LNCAP (cell line): ENCODE data around the gene GRM7.

Source experiments
- TF ChIP-seq, protein P1 (sequence below): fragments of 450-650 bp; IDR thresholded peaks from 2 replicates; pipeline ENCODE4 v1.5.1; 2017; ENCODE audit warnings: mild to moderate bottlenecking

GRM7 gene

DNA sequence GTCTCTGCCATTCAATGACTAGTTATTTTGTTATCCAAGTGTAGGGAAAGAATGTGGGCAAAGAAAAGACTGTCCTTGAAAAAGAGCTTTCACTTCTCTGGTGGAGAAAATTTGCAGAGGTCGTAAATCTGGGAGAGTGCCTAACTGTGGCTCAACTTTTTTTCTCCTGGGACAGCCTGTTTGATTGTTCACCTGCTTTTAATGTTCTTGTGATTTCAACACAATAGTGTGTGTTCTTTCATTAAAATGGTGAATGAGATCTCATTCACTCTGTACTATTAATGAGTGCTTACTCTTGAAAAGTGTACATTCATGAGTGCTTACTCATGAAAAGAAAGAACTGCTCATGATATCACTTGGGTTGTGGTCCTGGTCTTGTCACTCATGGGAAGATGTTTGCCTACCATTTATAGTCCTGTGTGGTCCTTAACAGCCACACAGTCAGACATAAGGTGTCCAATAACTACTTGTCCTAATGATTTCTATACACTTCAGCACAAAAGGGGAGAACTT lies 567.3 kb downstream of the GRM7 start:
- TF ChIP-seq, protein P1, sequence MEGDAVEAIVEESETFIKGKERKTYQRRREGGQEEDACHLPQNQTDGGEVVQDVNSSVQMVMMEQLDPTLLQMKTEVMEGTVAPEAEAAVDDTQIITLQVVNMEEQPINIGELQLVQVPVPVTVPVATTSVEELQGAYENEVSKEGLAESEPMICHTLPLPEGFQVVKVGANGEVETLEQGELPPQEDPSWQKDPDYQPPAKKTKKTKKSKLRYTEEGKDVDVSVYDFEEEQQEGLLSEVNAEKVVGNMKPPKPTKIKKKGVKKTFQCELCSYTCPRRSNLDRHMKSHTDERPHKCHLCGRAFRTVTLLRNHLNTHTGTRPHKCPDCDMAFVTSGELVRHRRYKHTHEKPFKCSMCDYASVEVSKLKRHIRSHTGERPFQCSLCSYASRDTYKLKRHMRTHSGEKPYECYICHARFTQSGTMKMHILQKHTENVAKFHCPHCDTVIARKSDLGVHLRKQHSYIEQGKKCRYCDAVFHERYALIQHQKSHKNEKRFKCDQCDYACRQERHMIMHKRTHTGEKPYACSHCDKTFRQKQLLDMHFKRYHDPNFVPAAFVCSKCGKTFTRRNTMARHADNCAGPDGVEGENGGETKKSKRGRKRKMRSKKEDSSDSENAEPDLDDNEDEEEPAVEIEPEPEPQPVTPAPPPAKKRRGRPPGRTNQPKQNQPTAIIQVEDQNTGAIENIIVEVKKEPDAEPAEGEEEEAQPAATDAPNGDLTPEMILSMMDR: no peak

DNA sequence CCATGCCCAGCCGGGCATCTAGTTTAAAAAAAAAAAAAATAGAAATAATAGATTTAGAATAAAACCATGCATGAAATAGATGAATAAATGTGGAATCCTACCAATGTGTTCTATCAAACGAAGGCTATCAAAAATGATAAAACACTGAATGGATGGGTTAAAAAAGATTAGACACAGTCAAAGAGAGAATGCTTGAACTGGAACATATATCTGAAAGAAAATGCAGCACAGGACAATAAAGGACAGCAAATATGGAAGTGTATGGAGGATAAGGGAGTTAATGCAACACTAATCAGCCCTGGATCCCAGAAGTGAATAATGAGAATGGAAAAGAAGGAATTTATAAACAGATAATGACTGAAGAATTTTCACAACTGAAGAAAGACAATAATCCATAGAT lies 571.7 kb downstream of the GRM7 start:
- TF ChIP-seq, protein P1: no peak

DNA sequence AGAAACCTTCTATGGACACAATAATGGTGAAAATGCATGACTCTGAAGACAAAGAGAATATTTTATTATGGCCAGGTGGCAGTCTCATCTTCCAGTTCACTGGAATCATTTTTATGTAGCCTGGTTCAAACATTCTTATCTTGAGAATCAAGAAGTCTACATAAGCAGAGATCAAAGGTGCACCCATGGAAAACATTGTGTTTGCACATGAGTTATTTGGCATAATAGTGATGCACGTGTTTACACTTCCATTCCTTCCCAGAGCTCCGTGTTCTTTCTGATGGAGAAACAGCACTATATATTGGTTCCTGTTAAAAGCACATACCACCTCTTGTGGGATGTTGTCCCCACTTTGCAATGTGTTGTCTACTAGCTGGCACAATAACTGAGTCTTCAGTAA lies 572.2 kb downstream of the GRM7 start:
- TF ChIP-seq, protein P1: no peak

DNA sequence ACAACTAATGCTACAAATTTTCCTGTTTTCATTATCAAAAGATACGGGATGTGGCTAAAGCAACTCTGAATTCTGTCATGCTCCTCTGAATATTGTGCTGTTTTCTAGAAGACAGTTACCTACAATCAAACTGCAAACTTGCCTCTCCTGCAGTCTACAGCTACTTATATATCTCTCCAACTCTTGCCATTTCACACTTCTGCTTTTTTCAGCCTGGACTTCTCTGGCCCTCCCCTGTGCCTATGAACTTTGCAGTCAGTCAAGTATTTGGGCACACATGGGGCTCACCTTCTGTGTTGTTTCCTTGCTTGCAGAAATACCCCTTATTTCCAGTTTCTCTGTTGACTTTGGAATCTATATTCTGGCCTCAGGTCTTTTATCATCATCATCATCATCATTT lies 575.6 kb downstream of the GRM7 start:
- TF ChIP-seq, protein P1: no peak

DNA sequence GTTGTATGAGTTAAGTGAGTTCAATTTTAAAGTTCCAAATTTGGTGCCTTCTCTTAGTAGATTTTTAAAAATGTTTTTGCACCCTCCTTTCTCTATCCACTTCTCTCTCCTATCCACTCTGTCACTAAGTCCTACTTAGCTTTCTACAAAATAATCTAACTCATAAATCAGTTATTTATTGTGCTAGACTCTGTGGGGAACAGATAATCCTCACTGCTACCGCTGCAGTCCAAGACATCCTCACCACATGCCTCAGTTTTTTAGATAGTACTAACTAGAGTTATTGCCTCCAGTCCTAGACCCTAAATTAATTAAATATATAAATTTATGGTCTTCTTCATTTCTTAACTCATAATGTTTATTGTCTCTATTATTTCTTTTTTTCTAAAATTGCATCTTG lies 576.3 kb downstream of the GRM7 start:
- TF ChIP-seq, protein P1: no peak

DNA sequence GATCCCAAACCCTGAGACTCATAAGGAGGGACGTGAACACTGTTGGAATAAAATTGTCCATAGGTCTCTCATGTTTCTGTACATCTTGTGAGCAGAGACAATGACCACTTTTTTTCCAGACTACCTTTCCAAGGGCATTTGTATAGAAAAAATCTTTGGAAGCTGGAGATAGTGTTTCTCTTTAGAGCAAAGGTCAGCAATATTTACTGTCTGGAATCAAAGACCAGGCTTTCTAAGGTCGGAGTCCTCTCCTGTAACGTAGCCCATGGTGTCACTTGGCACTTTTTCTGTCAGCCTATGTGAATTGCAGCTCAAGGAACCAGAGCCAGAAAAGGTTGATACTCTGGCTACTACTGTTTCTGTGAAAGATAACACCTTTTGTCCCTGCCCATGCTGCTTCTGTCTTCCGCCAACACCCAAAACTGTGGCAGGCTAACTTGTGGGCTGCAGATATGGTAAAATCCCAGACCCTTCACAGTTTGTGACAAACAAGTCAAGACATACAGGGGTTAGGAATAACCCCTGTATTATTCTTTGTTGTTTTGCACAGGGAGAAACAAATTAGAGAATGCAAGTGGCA lies 578.3 kb downstream of the GRM7 start:
- TF ChIP-seq, protein P1: no peak

DNA sequence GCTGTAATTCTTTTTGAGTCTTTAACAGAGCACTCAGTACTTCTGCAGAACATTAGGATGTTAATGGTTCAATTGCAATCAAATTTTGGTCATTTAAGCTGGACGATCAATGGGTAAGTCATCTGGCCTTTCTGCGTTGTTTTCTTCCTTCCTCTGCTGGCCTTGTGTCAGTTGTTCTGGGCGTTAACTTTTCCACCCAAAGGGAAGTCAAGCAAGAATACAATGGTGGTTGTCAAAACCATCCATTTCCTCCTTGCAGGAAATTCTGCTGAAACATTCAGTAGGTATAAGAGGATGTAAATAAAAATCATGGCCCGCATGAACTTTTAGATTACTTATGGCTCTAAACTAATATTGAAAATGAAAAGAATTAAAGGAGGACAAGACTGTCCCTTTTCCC lies 584.0 kb downstream of the GRM7 start:
- TF ChIP-seq, protein P1: no peak

DNA sequence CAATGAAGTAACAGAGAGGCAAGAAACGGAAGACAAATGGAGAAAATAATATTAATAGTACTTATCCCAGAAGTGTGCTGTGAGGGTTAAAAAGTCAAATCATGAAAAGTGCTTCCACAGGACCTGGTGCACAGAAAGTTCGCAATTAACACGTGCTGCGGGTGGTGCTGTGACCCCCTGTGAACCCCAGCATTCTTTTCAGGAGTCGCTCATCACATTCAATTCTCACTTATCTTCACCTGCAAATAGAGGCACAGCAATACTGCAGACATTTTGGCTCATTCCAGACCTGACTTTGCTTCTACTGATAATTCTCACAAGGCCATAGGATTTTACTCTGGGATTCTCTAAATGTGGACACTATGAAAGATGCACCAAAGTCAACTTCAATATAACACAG lies 584.4 kb downstream of the GRM7 start:
- TF ChIP-seq, protein P1: no peak
